GM19372 (cell line): Measurements from ENCODE around the gene ATRX.
"Not testable (repeated sequence)": the region's sequence is repeated elsewhere in the genome, so short reads cannot be mapped to it uniquely, and the experiment has no call there.

Source experiments
- ATAC-seq: cut with Tn5 transposase; IDR thresholded peaks from one replicate; pipeline ENCODE4 v1.9.1; 2021; ENCODE audit warnings: mild to moderate bottlenecking, low read depth, moderate library complexity; ENCODE audit not compliant: unreplicated experiment

Gene ATRX

DNA sequence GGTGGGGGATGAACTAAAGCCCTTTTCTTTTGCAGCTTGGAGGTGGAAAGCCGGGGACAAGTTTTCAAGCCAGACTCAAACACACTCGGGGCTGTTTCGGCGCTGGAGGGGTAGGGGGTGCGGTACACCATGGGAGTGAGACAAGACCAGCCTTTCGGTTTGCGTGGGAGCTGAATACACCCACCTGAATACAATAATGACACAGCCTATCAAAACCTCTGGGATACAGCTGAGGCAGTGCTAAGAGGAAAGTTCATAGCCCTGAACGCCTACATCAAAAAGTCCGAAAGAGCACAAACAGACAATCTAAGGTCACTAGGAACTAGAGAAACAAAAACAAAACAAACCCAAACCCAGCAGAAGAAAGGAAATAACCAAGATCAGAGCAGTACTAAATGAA, 163.3 kb downstream of the ATRX start:
- no peak for ATAC-seq

DNA sequence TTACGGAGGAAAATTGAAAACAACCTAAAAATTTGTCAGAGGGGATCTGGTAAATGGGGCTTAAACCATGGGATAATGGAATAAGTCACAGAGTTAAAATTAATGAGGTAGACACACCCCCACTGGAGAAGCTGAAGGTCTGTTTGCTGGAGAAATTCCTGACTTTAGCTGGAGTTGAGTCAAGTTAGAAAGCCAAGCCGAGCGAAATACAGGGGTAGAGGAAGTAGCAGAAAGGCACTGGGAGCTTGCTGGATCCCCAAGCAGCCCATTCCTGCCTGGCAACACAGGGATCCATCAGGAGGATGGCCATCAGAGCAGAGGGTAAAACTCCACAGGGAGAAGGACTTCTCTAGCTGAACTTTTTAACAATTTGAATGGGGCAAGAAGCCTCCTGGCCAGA, 163.8 kb downstream of the ATRX start:
- no peak for ATAC-seq

DNA sequence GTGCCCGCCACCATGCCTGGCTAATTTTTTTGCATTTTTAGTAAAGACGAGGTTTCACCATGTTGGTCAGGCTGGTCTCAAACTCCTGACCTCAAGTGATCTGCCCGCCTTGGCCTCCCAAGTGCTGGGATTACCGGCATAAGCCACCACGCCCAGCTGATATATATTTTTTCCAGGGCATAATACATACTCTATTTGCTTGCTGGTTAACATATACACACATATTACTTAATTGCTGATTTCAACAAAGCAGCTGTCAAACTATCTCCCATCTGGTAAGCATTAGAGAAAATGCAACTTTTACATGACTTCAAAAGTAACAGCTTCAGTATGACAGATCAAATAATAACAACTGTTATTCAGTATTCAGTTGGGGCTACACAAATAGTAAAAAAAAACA, 164.6 kb downstream of the ATRX start:
- ATAC-seq, result not testable (repeated sequence)

DNA sequence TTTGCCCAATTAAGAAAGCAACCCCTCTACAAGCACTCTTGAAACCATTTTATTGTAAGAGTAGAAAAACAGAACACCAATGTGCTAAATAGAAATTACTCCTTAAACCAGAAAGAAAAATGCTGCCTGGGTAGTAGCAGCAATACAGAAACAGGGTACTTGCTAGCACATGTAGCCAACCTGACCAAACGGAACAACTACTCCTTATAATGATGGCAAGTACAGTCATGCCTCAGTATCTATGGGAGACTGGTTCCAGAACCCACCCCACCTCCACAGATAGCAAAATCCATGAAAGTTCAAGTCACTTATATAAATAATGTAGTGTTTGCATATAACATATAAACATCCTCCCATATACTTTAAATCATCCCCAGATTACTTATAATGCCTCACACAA, 168.8 kb downstream of the ATRX start:
- no peak for ATAC-seq

DNA sequence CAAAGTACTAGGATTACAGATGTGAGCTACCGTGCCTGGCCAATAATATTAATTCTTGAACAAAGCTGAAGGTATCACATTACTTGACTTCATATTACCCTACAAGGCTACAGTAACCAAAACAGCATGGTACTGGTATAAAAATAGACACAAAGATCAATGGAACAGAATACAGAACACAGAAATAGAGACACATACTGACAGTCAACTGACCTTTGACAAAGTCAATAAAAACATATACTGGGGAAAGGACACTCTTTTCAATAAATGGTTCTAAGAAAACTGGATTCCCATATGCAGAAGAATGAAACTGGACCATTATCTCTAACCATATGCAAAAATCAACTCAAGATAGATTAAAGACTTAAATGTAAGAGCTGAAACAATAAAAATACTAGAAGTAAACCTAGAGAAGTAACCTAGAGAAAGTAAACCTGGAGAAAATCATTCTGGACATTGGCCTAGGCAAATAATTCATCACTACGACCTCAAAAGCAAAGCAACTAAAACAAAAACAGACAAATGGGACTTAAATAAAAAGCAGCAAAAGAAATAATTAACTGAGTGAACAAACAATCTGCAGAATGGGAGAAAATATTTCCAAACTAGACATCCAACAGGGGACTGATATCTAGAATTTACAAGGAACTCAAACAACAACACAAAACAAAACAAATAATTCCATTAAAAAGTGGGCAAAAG, 182.2 kb downstream of the ATRX start:
- no peak for ATAC-seq

DNA sequence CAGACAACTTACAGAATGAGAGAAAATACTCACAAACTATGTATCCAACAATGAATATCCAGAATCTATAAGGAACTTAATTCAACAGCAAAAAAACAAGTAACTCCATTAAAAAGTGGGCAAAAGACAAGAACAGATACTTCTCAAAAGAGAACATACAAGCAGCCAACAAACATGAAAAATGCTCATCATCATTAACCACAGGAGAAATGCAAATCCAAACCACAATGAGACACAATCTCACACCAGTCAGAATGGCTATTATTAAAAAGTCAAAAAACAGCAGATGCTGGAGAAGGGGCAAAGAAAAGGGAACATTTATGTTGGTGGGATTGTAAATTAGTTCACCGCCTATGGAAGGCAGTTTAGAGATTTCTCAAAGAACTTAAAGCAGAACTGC, 188.5 kb downstream of the ATRX start:
- ATAC-seq, result no peak

DNA sequence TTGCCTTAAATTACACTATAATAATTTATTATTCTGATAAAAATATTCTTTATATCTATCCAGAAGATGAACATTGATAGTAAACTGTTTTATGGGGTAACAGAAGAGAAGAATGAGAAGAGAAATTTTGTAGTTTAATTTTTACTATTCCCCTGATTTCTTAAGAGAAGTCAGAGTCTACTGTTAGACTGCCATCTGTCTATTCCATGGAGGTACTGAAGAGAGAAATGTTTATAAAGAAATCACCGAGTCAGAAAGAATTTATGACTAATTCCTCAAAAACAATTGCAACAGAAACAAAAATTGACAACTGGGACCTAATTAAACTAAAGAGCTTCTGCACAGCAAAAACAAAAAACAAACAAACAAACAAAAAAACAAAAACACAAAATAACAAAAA, 188.9 kb downstream of the ATRX start:
- ATAC-seq, result no peak

DNA sequence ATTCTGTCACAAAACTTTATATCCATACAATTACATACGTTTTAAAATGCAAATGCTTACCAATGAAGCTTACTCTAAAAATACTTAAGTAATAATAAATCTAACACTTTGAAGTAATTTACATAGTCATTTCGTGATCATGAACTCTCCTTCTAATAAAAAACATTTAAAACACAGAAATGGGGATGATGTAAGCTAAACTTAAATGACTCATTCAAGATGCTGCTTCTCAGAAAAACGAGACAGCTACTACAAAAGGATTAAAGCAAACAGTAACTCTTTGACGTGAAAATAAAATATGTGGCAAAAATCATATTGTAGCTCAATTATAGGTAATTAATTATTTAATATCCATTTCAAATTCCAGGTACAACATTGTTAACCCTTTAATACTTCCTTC, 190.2 kb downstream of the ATRX start:
- ATAC-seq, result no peak

DNA sequence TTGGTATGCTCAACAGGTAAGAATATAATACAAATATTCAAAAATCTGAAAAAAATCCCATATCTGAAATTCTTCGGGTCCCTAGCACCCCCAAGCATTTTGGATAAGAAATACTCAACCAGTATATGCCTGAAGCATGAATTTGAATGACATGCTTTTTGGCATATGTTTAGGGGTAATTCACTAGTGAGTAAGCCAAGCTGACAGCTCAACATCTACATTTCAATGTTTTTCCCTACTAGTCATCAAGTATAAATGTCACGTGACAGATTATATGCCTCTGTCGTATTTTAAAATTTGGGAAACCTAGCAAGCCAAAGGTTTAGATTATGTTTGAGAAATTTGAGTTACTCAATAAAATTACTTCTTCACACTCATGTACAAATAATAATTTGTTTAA, 213.7 kb downstream of the ATRX start:
- ATAC-seq, result no peak

DNA sequence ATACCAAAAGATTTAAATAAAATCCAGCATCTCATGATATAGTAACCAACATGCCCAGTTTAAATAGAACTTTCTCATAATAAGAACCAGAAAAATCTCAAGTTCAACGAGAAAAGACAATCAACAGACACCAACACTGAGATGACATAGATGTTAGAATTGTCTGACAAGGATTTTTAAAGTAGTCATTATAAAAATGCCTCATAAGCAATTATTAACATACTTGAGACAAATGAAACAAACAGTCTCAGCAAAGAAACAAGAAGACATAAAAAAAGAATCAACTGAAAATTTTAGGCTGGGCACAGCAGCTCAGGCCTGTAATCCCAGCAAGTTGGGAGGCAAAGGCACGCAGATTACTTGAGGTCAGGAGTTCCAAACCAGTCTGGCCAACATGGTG, 220.7 kb downstream of the ATRX start:
- ATAC-seq, result no peak

DNA sequence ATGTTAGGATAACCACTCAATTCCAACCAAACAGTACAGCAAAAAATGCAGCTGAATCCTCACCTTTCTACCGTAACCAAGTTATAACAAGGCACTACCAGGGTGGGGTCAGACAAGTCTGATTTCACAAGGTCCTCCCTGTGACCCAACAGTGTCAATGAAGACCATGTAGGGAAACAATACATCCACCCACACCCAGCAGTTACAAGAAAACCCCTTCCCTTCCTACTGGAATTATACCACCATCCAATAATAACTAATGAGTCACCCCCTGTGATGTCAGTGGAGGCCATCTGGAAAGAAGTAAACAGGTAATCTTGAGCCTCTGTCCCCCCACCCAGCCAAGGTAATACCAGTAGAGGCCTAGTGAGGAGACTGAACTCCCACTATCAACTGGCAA, 221.2 kb downstream of the ATRX start:
- no peak for ATAC-seq

DNA sequence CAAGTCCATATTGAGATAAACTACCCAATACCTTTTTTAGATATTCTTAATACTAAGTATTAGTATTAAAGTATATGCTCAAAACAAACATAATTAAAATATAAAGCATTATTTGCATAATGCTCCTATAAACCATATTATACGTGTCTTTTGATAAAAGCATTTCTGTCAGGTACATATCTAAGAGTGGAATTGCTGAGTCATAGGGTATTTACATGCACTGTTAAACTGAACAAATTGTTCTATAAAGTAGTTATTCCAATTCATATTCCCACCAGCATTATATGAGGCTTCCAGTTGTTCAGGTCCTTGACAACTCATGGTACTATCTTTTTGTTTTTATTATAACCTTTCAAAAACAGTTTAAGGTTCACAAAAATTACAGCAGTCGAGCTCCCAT, 224.6 kb downstream of the ATRX start:
- ATAC-seq, result no peak

DNA sequence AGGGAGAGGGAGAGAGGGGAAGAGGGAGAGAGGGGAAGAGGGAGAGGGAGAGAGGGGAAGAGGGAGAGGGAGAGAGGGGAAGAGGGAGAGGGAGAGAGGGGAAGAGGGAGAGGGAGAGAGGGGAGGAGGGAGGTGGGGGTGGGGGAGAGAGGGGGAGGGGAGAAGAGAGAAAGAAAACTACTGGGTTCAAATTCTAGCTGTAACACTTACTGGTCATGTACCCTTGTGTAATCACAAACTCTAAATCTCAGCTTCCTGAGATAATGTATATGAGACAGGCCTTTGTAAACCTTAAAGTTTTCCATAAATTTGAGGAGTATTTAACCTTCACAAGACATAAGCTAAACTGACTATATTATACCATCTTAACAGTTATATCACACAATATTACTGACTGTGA, 229.7 kb downstream of the ATRX start:
- no peak for ATAC-seq

DNA sequence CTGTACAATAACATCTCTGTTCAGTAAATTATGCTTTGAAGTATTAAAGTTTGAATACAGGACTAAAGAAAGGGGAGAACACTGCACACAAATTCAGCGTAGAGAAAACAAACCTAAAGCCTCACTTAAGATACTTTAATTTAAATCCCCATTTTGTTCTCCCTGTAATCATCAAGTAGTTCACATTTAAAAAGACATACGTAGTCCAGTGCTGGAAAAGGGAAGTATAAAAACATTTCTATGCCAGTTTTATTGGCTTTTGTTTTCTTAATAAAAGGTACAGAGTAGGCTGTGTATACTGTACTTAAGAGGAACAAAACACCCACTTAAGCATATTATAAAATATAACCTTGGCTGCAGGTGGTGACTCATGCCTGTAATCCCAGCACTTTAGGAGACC, 237.3 kb downstream of the ATRX start:
- no peak for ATAC-seq

DNA sequence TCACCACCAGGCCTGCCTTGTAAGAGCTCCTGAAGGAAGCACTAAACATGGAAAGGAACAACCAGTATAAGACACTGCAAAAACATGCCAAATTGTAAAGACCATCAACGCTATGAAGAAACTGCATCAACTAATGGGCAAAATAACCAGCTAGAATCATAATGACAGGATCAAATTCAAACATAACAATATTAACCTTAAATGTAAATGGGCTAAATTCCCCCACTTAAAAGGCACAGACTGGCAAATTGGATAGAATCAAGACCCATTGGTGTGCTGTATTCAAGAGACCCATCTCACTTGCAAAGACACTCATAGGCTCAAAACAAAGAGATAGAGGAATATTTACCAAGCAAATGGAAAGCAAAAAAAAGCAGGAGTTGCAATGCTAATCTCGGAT, 246.2 kb downstream of the ATRX start:
- ATAC-seq, result not testable (repeated sequence)

DNA sequence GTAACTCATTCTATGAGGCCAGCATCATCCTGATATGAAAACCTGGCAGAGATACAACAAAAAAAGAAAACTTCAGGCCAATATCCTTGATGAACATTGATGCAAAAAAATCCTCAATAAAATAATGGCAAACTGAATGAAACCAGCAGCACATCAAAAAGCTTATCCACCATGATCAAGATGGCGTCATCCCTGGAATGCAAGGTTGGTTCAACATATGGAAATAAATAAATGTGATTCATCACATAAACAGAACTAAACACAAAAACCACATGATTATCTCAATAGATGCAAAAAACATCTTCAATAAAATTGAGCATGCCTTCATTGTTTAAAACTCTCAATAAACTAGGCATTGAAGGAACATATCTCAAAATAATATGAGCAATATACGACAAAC, 254.8 kb downstream of the ATRX start:
- not testable (repeated sequence) for ATAC-seq

DNA sequence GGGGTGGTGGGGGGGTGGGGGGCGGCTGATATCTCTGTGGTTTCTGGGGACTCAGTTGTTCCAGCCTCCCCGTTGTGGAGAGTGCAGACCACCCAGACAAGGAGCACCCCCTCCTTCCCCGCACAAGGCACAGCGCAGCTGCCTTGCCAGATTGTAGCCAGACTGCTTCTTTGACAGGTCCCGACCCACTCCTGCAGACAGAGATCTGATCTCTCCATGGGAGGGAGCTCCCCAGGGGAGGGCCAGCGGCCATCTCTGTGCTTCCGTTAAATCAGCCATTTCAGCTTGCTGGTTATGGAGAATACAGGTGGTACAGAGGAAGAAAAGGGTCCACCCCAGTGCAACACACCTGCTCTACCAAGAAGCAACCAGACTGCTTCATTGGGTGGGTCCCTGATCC, 258.0 kb downstream of the ATRX start:
- ATAC-seq, result no peak

DNA sequence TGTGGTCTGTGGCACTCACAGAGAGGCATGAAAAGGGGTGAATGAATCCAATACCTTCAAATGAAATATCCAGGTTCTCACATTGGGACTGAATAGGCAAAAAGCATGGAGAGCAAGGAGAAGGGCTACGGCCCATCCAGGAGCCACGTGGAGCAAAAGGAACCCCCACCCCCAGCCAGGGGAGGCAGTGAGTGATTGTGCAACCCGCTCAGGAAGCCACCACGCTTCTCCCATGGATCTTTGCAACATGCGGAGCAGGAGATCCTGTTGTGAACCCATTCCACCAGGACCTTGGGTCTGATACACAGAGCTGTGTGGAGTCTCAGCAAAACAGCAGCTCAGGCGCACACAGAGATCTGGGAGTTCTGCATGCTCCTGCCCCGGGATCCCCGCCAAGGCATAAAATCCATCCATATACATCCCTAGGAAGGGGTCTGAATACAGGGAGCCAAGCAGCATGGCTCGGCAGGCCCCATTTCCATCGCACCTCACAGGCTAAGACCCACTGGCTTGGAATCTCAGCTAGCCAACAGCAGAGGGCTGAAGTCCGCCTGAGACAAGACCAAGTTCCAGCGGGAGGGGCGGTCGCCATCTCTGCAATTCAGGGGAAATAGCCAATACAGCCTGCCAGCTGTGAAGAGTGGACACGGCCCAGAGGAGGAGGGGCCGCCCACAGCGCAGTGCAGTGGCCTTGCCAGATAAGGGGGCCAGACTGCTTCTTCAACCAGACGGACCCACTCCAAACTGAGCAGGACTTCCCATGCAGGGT, 258.6 kb downstream of the ATRX start:
- no peak for ATAC-seq

DNA sequence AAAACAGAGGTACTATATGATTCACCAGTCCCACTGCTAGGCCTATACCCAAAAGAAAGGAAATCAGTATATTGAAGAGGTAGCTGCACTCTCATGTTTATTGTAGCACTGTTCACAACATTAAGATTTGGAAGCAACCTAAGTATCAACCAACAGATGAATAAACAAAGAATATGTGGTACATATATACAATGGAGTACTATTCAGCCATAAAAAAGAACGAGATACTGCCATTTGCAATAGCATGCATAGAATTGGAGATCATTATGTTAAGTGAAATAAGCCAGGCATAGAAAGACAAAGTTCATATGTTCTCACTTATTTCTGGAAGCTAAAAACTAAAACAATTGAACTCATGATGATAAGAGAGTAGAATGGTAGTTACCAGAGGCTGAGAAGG, 266.3 kb downstream of the ATRX start:
- no peak for ATAC-seq

DNA sequence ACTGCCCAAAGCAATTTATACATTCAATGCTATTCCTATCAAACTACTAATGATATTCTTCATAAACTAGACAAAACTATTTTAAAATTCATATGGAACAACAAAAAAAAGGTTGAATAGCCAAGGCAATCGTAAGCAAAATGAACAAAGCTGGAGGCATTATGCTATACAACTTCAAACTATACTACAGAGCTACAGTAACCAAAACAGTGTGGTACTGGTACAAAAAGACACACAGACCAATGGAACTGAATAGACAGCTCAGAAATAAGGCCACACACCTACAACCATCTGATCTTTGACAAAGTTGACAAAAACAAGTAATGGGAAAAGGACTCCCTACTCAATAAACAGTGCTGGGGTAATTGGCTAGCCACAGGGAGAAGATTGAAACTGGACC, 271.8 kb downstream of the ATRX start:
- ATAC-seq, result no peak

DNA sequence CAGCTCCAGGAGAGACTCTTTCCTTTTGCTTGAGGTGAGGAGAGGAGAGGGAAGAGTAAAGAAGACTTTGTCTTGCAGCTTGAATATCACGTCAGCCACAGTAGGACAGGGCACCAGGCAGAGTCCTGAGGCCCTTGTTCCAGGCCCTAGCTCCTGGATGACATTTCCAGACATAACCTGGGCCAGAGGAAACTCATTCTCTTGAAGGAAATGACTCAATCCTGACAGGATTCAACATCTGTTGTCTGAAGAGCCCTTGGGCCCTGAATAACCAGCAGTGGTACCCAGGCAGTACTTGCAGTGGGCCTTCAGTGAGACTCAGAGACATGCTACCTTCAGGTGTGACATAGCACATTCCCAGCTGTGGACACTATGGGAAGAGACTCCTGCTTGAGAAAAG, 276.0 kb downstream of the ATRX start:
- no peak for ATAC-seq

DNA sequence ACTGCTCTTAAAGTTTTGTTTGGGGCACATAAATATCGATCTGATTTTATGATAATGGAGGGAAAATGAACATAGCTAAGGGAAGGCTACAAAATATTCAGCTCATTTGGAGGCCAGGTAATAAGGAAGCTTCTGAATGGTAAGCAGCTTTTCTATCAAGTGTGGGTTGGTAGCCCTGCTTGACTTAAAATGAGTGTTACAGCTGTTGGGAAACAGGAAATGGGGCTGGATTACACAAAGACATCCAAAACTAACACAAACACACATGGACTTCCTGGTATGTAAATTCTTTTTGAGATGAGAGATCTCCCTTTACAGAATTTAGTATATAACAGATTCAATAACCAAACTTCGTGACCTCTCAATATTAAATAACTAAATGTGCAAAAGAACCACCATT, 280.8 kb downstream of the ATRX start:
- no peak for ATAC-seq
